SK-N-MC (cell line): ENCODE data around the gene RGS19.

Source experiments
- EZH2 ChIP-seq: fragments of 200-600 bp; sonication (generic); IDR thresholded peaks from one replicate; pipeline ENCODE4 v1.6.1; 2017; ENCODE audit warnings: antibody characterized with exemption
- POLR2AphosphoS5 ChIP-seq: IDR thresholded peaks from 2 replicates; pipeline ENCODE4 v1.6.1; 2012; ENCODE audit warnings: mild to moderate bottlenecking, low read depth, low read length, borderline replicate concordance

DNA sequence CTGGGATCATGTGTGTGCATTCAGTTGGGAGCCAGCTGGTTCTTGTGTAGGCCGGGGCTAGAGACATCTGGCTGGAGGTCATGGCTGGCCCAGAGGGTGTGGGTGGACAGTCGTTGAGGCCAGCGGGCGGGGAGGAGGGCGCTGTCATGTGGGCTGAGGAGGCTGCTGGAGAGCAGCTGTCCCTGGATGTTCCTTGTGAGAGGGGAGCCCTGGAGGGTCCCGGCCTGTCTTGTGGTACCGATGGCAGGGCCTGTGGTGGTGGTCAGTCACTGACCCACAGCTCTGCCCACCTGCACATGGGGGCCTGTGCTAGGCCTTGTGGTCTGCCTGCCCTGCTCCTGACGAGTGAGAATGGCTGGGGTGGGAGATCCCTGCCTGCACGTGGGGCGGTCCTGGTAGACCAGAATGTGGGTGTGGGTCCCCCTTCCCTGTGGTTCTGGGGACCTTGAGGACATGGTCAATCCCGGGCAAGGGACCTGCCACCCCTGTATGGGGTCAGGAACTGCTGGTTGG lies 45.3 kb downstream of the RGS19 start:
- TF ChIP-seq EZH2 (no peak), POLR2AphosphoS5 (no peak)
